NCI-H2081 treated with DMSO at 0.1 percent for 48 hours (cell line): Measurements from ENCODE around the gene HEXIM1.

Source experiments
- DNase-seq: peaks from one replicate; lab custom pipeline; 2025; lab: John Stamatoyannopoulos, UW

The HEXIM1 gene

DNA sequence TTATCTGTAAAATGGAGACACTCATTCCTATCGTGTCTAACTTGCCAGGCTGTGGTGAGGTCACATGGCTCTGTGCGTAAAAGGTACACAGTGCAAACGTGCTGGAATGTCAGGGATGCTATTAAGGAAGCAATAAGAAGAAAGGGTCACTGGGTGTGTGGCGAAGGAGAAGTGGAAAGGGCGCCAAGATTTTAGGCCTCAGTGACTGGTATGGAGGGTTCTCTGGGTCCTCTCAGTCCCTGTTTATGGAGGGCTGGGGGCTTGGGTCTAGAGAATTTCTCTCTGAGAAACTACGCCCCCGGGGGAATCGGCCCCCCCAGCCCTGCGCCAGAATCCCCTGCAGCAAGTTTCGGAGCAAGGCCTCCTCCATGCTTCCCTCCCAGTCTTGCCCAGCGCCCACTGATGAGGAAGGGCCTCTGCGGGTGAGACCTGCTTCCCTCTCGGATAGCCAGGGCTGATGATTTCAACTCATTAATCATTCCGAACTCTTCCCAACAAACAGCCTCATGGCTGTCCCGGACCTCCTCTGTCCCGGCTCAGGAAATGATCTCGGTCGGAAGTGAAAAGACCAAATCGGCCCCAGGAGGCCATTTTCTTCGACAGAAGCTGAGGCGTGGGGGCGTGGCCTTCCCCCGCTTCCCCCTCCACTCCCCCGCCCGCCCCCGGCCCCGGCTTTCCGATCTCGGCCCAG is 1.2 kb upstream of the HEXIM1 start:
- peak; percentile 53 for DNase-seq

DNA sequence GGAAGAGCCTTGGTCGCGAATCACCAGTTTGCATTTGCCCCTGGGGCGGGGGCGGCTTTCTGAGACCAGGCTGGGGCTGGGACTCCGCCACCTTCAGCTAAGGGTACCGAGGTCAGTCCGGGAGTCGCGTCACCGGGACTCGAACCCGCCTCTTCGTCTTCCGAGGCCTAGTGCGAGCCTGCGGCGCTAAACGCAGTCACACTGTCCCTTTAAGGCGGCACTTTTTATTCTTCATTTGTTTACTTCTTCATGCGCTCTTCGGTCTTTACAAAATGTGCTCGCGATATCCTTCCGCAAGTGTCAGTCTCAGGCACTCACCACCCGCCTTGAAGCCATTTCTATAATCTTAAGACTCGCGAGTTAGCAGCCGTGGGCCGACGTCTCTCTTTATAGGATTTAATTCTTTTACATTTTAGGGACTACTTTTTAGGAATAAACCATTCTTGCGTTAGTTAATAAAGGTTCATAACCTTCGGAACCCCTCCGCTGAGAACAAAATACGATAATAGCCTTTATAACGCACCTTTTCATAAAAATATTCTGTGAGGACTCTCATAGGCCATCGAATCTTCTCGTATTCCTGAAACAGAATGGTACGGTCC is 593 bp upstream of the HEXIM1 start:
- DNase-seq: peak; percentile 93

DNA sequence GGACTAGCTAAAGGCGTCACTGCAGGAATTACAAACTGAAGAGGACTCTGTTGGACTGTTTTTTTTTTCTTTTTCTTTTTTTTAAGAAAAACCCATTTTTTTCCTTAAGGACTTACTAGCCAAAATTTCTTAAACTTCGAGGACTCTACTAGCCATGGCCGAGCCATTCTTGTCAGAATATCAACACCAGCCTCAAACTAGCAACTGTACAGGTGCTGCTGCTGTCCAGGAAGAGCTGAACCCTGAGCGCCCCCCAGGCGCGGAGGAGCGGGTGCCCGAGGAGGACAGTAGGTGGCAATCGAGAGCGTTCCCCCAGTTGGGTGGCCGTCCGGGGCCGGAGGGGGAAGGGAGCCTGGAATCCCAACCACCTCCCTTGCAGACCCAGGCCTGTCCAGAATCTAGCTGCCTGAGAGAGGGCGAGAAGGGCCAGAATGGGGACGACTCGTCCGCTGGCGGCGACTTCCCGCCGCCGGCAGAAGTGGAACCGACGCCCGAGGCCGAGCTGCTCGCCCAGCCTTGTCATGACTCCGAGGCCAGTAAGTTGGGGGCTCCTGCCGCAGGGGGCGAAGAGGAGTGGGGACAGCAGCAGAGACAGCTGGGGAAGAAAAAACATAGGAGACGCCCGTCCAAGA is 878 bp downstream of the HEXIM1 start:
- DNase-seq: peak; percentile 25

DNA sequence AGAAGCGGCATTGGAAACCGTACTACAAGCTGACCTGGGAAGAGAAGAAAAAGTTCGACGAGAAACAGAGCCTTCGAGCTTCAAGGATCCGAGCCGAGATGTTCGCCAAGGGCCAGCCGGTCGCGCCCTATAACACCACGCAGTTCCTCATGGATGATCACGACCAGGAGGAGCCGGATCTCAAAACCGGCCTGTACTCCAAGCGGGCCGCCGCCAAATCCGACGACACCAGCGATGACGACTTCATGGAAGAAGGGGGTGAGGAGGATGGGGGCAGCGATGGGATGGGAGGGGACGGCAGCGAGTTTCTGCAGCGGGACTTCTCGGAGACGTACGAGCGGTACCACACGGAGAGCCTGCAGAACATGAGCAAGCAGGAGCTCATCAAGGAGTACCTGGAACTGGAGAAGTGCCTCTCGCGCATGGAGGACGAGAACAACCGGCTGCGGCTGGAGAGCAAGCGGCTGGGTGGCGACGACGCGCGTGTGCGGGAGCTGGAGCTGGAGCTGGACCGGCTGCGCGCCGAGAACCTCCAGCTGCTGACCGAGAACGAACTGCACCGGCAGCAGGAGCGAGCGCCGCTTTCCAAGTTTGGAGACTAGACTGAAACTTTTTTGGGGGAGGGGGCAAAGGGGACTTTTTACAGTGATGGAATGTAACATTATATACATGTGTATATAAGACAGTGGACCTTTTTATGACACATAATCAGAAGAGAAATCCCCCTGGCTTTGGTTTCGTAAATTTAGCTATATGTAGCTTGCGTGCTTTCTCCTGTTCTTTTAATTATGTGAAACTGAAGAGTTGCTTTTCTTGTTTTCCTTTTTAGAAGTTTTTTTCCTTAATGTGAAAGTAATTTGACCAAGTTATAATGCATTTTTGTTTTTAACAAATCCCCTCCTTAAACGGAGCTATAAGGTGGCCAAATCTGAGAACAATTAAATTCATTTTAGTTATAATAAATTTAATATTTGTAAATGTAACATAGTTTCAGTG is 1.7 kb downstream of the HEXIM1 start:
- no peak for DNase-seq

DNA sequence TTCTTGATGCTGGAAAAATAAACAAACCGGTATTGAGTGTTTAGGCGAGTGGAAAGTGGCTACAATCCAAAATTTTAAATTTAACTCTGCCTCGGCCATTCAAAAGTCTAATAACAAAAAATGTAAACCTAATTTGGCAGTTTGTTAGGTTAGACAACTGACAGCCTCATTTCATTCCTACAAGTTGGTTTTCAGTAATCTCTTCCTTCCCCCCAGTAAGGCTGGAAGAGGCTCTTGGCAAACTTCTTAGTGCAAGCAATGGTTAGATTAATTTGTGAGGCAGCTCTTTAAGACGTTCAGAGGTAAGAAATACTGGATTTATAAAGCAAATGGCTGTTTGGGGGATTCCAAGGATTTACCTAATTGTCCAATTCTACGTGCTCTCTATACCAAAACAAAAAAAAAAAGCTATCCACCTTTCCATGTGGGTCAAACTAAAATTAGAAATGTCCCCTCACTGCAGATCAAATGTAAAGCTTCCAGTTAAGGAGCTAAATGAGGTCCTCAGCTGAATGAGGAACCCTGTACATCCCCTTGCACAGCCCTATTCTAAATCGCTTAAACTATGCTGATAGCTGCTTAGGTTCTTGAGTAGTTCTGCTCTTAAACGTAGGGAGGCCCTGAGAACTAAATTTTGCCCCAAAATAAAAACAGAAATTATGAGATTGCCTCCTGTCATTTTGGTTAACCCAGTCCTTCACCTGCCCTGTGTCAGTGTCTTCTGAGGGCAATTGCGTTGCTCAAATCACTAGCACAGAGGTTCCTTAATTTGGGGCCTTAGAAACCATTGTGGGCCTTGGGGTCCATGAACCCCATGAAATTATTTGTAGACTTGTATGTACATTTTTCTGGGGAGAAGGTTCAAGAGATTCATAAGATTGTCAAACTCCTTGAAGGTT is 2.9 kb downstream of the HEXIM1 start:
- DNase-seq: no peak

DNA sequence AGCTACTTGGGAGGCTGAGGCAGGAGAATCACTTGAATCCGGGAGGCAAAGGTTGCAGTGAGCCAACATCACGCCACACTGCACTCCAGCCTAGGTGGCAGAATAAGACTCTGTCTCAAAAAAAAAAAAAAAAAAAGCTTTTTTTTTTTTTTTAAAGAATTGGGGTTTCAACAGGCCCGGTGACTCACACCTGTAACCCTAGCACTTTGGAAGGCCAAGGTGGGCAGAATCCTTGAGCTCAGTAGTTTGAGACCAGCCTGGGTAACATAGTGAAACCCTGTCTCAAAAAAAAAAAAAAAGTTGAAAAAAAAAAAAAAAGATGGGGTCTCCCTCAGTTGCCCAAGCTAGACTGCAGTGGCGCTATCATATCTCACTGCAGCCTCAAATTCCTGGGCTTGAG is 6.8 kb downstream of the HEXIM1 start:
- DNase-seq: no peak

DNA sequence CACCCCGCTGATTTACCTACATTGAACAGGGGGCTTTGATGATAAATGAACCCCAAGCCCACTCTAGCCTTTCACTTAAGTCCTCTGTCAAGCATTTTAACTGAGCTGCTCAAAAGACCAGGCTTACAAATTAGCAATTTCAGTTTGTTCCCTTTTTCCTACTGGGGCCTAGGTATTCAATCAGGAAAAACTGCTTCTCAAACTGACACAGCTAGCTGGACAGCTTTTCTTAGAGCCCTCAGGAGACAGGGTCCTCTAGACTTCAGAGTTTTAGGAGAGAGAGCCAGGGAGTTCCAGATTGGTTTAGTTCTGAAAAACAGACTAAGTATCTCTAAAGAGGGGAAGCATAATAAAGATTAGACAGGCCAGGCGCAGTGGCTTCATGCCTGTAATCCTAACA is 7.2 kb downstream of the HEXIM1 start:
- no peak for DNase-seq

DNA sequence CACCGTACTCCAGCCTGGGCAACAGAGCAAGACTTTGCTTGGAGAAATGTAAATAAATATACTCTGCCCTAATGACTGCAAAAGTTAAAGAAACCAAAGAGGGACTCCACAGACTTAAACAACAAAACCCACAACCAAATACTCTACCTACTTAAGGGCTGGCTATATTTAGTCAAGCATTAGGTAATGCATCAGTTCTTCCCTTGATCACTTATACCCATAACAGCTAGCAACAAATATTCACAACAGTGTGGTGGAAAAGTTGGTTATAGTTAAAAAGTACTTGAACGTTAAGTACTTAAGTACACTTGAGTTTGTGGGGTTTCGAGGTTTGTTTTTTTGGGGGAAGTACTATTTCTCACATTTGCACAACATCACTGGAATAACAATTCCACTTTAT is 8.0 kb downstream of the HEXIM1 start:
- DNase-seq: no peak

DNA sequence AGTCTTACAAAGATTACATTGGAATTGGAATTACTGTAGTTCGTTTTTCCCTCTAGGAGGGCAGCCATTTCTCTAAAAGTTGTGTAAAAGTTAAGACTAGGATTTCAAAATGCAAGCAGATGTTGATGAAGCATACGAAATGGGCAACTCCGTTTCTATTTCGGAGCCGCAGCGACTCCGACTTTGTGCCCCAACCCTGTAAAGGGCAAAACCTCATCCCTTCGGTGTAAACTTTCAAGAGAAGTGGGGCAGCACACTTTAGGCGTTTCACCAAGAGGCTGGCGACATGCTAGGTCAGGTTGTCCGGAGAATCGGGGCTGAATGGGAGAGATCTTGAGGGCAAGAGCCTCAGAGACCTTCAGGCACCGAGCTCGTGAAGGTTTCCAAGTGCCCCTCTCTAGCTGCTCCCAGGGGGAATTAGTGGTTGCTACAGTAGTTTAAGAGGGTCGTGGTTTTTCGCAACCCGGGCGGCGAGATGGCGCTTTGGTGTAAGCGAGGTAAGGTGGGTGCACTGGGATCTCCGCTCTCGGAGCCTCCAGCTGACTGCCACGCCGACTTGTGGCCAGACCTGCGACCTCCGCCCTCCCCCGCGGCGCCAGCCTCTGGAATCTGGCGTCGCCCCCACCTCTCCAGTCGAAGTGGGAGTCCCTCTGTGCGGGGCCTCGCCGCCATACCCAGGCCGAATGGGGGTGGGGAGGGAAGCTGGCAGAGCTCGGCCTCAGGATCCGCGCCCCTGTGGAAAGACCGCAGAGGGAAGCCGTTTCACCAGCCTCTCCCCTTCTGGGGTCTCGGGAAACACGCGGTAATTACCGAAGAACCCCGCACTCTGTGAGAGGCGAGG is 12.4 kb downstream of the HEXIM1 start:
- no peak for DNase-seq

DNA sequence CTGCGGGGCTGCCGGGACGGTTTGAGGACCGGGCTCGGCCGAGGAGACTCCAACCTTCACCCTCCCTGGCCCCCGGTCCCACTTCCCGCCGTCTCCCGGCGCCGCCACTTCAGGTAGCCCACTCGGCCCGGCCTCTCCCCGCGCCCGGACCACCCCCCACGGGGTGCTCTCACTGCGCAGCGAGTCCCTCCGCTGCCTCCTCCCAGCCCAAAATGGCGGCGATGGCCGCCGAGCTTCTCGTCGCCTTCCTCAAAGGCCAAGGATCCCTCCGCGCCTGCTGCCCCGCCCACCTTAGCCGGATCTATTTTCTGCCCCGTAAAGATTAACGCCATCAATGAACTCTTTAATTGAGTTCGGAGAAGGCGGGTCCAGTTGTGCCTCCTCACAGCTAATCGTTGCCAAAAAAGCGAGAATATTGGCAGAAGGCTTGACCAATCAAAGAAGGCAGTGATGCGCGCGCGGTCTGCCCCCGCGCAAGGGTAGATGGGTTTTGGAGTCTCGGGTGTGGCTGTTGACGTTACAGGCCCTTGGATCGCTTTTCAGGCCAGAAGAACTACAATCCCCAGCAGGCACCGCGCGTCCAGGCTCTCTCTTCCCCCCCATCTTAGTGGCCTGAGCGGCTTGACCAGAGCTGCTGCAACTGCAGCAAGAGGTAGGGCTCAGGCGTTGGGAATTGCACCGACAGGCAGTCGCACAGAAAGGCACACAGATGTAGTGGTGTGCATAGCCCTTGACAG is 13.2 kb downstream of the HEXIM1 start, which contains the start of gene HEXIM2:
Gene HEXIM2 (plus strand): TSS at position 588 of the 737 bp plus-strand sequence. CDS start 919 bp downstream, outside the sequence.
- DNase-seq: peak; percentile 99

DNA sequence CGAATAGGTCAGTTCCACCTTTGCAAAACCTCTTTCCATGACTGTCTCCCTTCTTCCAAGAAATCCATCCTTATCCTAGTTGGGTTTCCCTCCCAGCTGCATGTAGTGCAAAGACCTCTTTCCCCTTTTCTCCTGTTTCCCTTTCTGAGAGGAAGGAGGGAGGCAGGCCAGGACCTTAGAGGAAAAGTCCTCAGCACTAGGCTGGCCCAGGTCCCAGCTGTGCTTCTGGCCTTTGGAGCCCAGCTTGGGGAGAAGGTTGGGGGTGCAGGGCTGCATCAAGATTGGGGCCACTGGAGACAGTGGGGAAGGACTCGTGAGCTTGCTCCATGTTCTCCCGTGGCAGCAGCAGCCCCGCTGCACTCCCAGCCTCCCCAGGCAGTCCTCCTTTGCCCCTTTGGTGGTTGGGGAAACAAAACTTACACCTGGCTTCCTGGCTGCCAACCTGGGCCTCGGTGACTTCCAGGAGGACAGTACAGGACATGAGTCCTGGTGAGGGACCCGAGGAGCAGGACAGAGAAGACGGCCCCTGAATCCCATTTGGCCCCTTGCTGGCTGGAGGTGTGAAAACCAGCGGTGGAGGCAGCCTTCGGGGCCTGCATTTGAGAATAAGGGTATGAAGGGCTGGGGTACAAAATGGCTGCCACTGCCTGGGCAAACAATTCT is 13.9 kb downstream of the HEXIM1 start:
- DNase-seq: no peak

DNA sequence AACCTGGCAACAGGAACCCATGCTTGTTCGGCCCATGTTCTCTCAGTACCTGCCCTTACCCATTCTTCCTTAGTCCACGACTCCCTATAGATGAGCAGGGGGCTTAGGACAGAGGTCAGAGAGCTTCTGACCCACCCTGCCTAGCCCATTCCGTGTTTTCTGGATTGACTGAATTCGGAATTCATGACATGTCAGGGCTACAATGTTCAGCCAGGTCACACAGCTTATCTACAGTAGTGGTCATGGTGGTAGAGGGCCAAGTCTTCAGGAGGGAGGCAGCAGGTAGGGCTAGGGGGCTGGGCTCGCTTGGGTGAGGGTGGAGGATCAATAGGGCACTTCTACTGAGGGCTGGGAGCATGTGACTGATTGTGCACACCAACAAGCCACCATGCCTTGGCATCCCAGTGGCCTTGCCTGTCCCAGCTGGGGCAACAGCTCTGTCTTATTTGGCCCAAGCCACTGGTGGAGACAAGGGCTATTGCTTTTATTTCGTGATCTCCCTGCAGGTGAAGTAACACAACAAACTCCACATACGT is 16.5 kb downstream of the HEXIM1 start:
- no peak for DNase-seq

DNA sequence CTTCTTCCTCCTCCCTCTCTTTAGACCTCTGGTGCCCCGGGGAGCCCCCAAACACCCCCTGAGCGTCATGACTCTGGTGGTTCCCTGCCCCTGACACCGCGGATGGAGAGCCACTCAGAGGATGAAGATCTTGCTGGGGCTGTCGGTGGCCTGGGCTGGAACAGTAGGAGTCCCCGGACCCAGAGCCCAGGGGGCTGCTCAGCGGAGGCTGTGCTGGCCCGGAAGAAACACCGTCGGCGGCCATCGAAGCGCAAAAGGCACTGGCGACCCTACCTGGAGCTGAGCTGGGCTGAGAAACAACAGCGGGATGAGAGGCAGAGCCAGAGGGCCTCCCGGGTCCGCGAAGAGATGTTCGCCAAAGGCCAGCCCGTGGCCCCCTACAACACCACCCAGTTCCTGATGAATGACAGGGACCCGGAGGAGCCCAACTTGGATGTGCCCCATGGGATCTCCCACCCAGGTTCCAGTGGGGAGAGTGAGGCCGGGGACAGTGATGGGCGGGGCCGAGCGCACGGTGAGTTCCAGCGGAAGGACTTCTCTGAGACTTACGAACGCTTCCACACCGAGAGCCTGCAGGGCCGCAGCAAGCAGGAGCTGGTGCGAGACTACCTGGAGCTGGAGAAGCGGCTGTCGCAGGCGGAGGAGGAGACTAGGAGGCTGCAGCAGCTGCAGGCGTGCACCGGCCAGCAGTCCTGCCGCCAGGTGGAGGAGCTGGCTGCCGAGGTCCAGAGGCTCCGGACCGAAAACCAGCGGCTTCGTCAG is 20.9 kb downstream of the HEXIM1 start:
- no peak for DNase-seq

DNA sequence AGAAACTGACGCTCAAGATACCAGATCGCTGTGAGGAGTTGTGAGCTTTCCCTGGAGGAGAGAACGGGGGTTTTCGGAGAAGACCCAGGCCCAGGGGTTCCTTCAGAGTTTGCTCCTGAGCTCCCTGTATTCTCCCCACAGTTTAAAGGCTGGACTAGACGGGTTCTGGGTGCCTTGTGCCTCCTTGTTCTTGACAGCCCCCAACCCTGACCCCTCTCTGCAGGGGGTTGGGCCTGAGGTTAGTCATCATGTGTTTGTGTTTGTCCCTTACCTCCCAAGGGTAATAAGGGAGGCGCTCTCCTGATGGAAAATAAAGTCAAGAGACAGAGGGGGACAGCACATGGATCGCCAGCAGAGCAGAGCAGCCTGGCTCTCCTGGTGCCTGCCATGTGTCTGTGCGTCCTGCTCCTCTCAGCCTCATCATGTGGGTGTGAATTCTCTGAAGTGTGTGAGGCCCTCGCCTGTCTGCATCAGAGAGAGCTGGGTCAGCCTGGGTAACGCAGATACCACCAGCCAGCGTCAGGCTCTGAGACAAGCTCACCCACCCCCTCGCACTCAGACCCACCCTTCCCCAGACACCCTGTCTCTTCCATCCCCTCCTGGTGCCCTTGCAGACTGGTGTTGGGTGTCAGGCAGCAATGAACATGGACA is 22.1 kb downstream of the HEXIM1 start:
- no peak for DNase-seq

DNA sequence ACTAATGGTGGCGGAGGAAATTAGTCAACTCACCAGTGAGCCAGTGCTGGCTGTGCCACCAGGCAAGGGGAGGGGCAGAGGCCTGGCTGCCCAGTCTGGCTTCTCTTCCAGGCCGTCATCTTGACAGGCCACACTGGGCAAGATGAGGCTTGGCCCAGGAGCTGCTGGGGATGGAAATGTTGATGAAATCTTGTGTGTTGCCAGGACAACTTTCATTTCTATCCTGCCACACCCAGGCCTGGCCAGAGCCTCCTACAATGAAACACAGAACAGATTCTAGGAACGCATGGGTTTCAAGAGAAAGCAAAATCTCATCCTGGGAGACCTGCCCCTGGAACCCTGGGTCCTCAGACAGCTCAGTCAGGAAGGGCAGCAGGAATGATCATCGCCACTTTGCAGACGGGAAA is 22.7 kb downstream of the HEXIM1 start:
- no peak for DNase-seq

DNA sequence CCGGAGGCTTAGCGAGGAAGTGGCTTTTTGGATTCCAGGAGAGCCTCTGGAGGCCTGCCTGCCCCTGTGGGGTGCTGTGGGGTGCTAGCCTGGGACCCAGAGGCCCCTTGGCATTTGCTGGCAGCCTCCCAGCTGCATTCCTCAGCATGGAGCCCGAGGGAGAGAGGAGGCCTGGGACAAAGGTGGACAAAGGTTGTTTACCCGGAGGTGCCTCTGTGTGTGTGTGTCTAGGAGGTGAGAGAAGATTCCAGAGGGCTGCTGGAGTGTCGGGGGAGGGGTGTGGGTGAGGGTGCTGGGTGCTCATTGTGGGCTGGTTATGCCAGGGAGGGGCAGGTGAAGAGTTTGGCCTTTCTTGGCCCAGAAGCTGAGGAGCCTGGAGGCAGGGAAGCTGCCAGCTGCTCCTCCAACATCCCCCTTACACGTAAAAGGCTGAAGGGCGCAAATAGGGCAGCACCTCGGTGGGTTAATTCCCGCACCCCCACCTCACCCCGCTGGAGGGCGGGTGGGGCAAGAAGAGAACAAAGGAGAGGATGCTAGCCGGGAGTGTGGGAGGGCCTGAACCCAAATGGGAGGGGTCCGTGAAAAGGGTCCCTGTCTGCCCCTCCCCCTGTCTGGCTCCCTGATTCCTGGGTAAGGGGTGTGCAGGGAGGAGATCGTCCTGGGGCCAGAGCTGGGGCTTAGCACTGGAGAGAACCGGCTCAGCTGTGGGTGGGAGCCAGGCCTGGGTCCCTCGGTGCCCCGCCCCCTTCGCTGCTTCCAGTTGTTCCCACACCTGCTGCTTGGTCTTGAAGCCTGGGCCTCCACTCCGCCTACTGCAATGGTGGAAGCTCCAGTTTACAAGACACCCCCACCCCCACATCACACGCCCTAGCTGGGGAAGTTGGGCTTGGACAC is 23.3 kb downstream of the HEXIM1 start:
- no peak for DNase-seq

DNA sequence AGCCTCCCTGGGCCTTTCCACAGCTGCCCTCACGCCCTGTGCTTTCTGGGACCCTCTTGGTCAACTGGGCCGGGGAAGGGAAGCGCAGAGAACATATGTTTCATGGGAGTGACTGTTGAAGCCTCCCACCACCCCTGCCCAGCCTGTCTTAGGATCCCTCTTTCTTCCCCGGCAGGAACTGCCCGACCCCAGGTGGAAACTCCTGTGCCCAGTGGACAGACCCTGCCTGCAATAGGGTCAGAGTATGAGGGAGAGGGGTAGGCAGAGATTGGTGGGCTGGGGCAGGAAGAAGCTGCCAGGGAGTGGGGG is 23.9 kb downstream of the HEXIM1 start:
- no peak for DNase-seq
